ENCODE results near the gene LILRA1.
"Not testable (repeated sequence)": the region's sequence is repeated elsewhere in the genome, so short reads cannot be mapped to it uniquely, and the experiment has no call there.

The LILRA1 gene

GRCh38 chr19:54578268-54578667, 15.2 kb upstream of the LILRA1 start:
- not testable (repeated sequence) for DNase-seq

- DNase-seq, result no peak
Observed at GRCh38 chr19:54586397-54586796, 7.0 kb upstream of the LILRA1 start.

DNA sequence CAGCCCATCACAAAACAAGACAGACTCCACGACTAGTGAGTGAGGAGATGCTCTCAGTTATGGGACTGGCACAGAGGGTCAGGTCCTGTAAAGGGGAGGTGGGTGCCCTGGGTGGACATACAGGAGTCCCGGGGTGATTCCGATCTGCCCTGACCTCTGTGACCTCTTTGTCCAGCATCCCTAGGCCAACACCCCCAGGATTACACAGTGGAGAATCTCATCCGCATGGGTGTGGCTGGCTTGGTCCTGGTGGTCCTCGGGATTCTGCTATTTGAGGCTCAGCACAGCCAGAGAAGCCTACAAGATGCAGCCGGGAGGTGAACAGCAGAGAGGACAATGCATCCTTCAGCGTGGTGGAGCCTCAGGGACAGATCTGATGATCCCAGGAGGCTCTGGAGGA, 6.4 kb upstream of the LILRA1 start:
- DNase-seq, result no peak

GRCh38 chr19:54593931-54594626, 647 bp downstream of the LILRA1 start:
- DNase-seq, result not testable (repeated sequence)

- DNase-seq, result no peak
Observed at GRCh38 chr19:54594737-54595136, 1.3 kb downstream of the LILRA1 start.

DNA sequence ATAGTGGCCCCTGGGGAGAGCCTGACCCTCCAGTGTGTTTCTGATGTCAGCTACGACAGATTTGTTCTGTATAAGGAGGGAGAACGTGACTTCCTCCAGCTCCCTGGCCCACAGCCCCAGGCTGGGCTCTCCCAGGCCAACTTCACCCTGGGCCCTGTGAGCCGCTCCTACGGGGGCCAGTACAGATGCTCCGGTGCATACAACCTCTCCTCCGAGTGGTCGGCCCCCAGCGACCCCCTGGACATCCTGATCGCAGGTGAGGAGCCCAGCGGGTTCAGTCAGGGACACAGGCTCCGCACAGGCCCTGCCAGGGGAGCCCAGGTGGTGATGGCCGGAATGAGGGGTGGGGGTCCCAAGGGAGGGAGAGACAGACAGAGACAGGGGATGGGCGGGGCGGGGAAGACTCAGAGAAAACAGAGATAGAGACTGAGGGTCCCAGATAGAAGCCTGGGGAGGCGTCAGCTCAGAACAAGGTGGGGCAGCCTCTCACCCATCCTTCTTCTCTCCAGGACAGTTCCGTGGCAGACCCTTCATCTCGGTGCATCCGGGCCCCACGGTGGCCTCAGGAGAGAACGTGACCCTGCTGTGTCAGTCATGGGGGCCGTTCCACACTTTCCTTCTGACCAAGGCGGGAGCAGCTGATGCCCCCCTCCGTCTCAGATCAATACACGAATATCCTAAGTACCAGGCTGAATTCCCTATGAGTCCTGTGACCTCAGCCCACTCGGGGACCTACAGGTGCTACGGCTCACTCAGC, 2.4 kb downstream of the LILRA1 start:
- not testable (repeated sequence) for DNase-seq

GRCh38 chr19:54600212-54600611, 6.8 kb downstream of the LILRA1 start:
- no peak for DNase-seq

DNA sequence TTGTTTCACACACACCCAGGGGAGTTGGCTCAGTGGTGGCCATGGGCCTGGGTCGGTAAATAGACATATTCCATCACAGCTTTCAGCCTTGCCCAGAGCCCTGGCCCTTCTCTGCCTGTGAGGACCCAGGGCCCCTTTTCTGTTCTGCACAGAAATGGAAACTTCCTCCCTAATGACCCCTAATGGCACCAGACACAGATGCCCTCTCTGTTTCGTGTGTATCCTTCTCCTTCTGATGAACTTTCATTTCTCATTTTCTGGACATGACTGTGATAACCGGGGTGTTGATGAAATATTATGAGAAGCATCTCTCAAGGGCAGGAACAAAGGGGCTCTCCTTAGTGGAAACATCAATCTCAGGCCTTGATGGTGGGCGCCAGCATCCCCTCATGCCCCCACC, 12.8 kb downstream of the LILRA1 start:
- DNase-seq, result no peak

- DNase-seq, result no peak
Observed at GRCh38 chr19:54606891-54607784, 13.7 kb downstream of the LILRA1 start.

- no peak for DNase-seq
Observed at GRCh38 chr19:54607785-54608150, 14.3 kb downstream of the LILRA1 start.

GRCh38 chr19:54608205-54608604, 14.8 kb downstream of the LILRA1 start:
- no peak for DNase-seq

DNA sequence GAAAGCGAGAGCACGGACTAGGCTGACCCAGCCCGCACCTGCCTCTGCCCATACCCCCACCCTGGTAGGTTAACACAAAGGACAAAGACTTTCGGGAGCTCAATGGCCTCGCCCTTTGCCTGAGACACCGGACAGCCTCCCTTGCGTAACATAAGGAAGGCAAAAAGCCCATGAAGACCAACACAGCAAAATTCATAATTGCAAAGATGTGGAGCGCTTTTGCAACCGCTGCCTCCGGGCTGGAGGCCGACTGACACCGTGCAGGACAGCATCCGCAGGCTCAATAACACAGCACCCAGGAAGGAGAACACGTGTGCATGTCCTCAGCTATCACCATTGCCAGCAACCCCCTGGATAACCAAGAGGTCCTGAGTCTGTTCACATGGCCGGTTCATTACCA, 15.4 kb downstream of the LILRA1 start:
- DNase-seq, result no peak

GRCh38 chr19:54609356-54609791, 15.9 kb downstream of the LILRA1 start:
- no peak for DNase-seq

- DNase-seq, result no peak
Observed at GRCh38 chr19:54612428-54612827, 19.0 kb downstream of the LILRA1 start.

- no peak for DNase-seq
Observed at GRCh38 chr19:54614726-54615125, 21.3 kb downstream of the LILRA1 start.

DNA sequence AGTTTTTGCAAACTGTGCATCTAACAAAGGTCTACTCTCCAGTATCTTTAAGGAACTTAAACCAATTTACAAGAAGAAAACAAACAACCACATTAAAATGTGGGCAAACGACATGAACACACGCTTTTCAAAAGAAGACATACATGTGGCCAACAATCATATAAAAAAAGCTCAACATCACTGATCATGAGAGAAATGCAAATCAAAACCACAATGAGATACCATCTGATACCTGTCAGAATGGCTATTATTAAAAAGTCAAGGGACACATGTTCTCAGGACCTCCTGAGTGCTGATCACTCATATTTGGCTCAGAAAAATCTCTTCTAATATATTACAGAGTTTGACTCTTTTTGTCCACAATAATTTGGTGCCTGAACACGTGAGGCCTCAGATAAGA, 22.6 kb downstream of the LILRA1 start:
- DNase-seq, result no peak

- no peak for DNase-seq
Observed at GRCh38 chr19:54616821-54617560, 23.6 kb downstream of the LILRA1 start.

DNA sequence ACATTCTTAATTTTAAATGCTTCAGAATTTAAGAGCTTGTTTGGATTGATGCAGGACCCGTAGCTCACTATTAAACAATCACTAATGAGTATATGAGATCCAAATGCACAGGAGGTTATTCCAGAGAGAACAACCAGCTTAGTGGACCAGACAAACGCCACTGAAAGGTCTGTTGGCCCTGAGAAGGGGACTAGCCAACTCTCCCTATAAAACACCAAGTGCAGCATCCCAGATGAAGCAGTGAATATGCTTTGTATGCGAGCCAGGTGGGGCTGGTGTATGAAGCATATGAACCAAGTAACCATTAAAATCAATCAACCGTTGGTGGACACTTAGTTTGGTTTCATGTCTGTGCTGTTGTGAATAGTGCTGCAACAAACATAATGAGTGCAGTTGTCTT, 27.0 kb downstream of the LILRA1 start:
- DNase-seq, result no peak

GRCh38 chr19:54622431-54622830, 29.0 kb downstream of the LILRA1 start:
- no peak for DNase-seq

DNA sequence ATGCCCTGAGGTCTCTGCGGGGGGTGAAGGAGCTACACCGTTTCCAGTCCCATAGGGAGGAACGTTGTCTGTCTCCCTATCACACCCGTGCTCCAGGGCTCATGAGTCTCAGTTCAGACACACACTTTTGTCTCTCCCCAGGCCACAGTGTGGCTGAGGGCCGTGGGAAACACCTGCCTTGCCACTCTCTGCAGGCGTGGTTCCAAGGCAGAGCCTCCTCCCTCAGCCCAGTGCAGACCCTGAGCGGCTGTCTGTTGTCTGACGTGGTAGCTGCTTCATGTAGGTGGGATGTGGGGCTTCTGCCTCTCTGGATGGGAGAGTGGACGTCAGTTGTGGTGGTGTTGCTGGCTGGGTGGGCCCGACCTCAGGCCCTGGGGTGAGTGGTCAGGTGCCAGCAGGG, 30.8 kb downstream of the LILRA1 start:
- DNase-seq, result not testable (repeated sequence)

DNA sequence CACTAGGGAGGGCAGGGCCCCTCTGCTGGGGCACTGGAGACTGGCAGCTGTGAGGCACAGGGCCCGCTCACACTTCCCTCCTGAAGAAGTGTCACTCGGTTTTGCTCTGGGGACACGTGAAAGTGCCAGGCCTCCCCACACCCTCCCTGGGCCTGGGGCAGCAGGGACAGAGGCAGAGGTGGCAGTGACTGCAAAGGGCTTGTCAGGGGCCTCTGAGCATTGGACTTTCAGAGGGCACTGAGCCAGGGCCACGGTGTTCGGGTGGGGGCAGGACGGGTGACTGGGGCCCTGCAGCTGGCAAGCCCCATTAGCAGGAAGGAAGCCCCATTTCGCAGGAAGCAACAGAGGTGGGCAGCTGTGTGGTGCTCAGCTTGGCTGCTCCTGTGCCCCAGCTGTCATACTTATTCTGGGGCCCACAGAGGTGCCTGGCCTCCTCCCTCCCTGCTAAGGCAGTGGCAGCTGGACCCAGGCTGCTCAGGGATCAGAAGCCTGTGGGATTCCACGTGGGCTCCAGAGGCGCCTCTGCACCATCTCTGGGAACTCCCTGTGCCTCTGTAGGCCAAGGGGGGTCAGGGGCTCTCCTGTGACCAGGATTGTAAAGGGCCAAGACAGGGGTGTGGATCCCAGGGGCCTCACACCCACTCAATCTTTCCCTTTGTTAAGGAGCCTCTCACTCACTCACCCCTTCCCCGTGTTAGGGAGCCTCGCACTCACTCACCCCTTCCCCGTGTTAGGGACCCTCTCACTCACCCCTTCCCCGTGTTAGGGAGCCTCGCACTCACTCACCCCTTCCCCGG, 31.7 kb downstream of the LILRA1 start:
- DNase-seq, result not testable (repeated sequence)

GRCh38 chr19:54626757-54627156, 33.3 kb downstream of the LILRA1 start:
- DNase-seq, result no peak
